Bronchial epithelial cell (primary cell): Measurements from ENCODE around the gene NELFA. TPM values are rescaled to one million over a fixed set of nuclear protein-coding genes. Genes with fewer than 3 reads are reported as not detected.

Experiments
- DNase-seq: peaks from one replicate; pipeline ENCODE4 v3.0.0-alpha.2; 2010; ENCODE audit warnings: low read depth
- FAIRE-seq: peaks from 2 replicates; lab custom pipeline; 2011; peaks lifted over from hg19 to GRCh38; lab: Jason Lieb, UNC
- H3K27me3 ChIP-seq: 2 replicates; pipeline ENCODE4 v1.5.1; 2011; ENCODE audit warnings: low read length; ENCODE audit not compliant: control insufficient read depth, insufficient read depth
- H3K36me3 ChIP-seq: 2 replicates; pipeline ENCODE4 v1.5.1; 2011; ENCODE audit warnings: low read length; ENCODE audit not compliant: control insufficient read depth, insufficient read depth
- H3K4me3 ChIP-seq: 2 replicates; pipeline ENCODE4 v1.5.1; 2011; ENCODE audit warnings: mild to moderate bottlenecking, low read depth, low read length, control low read depth
- CTCF ChIP-seq: IDR thresholded peaks from 2 replicates; pipeline ENCODE4 v1.5.1; 2011; ENCODE audit warnings: mild to moderate bottlenecking, moderate library complexity, low read length, control low read depth, inconsistent platforms; ENCODE audit not compliant: insufficient read depth, severe bottlenecking
- total RNA-seq: library from RNA; depleted of rRNA; stranded (reverse); fragments of >200 nt; gene quantifications from 2 replicates; pipeline ENCODE4 v1.2.1, GENCODE V29; 2014

The NELFA gene
- total RNA-seq, 1 donor from 2014 or later = 14.7 TPM

GRCh38 chr4:2049381-2049780 is 40.6 kb upstream of the NELFA start:
- no peak for TF ChIP-seq CTCF
- DNase-seq = no peak

GRCh38 chr4:2048831-2049230 is 40.1 kb upstream of the NELFA start:
- Histone ChIP-seq H3K4me3 (no peak overlapping the region), H3K27me3 (no peaks in the 10 kb centered on the region), H3K36me3 (no peaks in the 10 kb centered on the region)
- no peak for TF ChIP-seq CTCF
- DNase-seq (no peak), FAIRE-seq (no peak)

More at GRCh38 chr4:2049381-2049780, 40.6 kb upstream of the NELFA start:
- H3K36me3 ChIP-seq = no peaks in the 10 kb centered on the region
- H3K27me3 ChIP-seq = no peaks in the 10 kb centered on the region
- H3K4me3 ChIP-seq = no peak overlapping the region
- FAIRE-seq = no peak

- no peak for TF ChIP-seq CTCF
- H3K4me3 ChIP-seq = no peak overlapping the region
- DNase-seq (no peak), FAIRE-seq (no peak)
- H3K36me3 ChIP-seq = no peaks in the 10 kb centered on the region
- H3K27me3 ChIP-seq = no peaks in the 10 kb centered on the region
Observed at GRCh38 chr4:2047781-2048581, 39.2 kb upstream of the NELFA start.

- no peak for TF ChIP-seq CTCF
- no peak for DNase-seq
- FAIRE-seq = no peak
- Histone ChIP-seq H3K4me3 (no peak overlapping the region), H3K27me3 (no peaks in the 10 kb centered on the region), H3K36me3 (no peaks in the 10 kb centered on the region)
Observed at GRCh38 chr4:2047031-2047660, 38.4 kb upstream of the NELFA start.

GRCh38 chr4:2046031-2046961 is 37.5 kb upstream of the NELFA start:
- no peak for FAIRE-seq

More at GRCh38 chr4:2046031-2046961, 37.5 kb upstream of the NELFA start:
- no peak for DNase-seq
- Histone ChIP-seq H3K27me3 (peaks cover 5% of the 10 kb centered on the region), H3K36me3 (no peaks in the 10 kb centered on the region), H3K4me3 (no peak overlapping the region)
- no peak for TF ChIP-seq CTCF
